Mesendoderm (in vitro differentiated cells): ENCODE measurements around the gene CTSW.
A peak's percentile ranks its signal among the peaks of the same experiment; 100 is the strongest.

Experiments used
- DNase-seq: peaks from one replicate; pipeline ENCODE4 v3.0.0; 2013
- H2AK5ac ChIP-seq: 2 replicates; pipeline ENCODE4 v1.6.1; 2013; ENCODE audit warnings: low read length, inconsistent platforms
- H2BK120ac ChIP-seq: 2 replicates; pipeline ENCODE4 v1.6.1; 2013; ENCODE audit warnings: low read depth, mild to moderate bottlenecking, low read length, moderate library complexity, mixed read lengths
- H2BK15ac ChIP-seq: replicated peaks from 2 replicates; pipeline ENCODE4 v1.6.1; 2013; ENCODE audit warnings: low read depth, mild to moderate bottlenecking, moderate library complexity
- H2BK5ac ChIP-seq: 2 replicates; pipeline ENCODE4 v1.6.1; 2013; ENCODE audit warnings: low read length, inconsistent platforms
- H3K18ac ChIP-seq: 2 replicates; pipeline ENCODE4 v1.6.1; 2013; ENCODE audit warnings: mild to moderate bottlenecking, low read length, mixed read lengths
- H3K23ac ChIP-seq: one replicate; pipeline ENCODE4 v1.6.1; 2013; ENCODE audit warnings: low read length
- H3K27ac ChIP-seq: 2 replicates; pipeline ENCODE4 v1.5.1; 2013; ENCODE audit warnings: low read depth, mild to moderate bottlenecking, inconsistent platforms, low read length, moderate library complexity
- H3K27me3 ChIP-seq: 2 replicates; pipeline ENCODE4 v1.6.1; 2013; ENCODE audit warnings: low read length, control low read depth, mild to moderate bottlenecking, inconsistent platforms; ENCODE audit not compliant: insufficient read depth, poor library complexity
- H3K36me3 ChIP-seq: 2 replicates; pipeline ENCODE4 v1.6.1; 2013; ENCODE audit warnings: low read length, inconsistent platforms; ENCODE audit not compliant: control insufficient read depth, insufficient read depth
- H3K4ac ChIP-seq: one replicate; pipeline ENCODE4 v1.6.1; 2013; ENCODE audit warnings: low read depth, mild to moderate bottlenecking, low read length, moderate library complexity
- H3K4me1 ChIP-seq: 2 replicates; pipeline ENCODE4 v1.6.1; 2013; ENCODE audit warnings: low read depth, low read length, inconsistent platforms; ENCODE audit not compliant: control insufficient read depth
- H3K4me2 ChIP-seq: 2 replicates; pipeline ENCODE4 v1.6.1; 2013; ENCODE audit warnings: low read length
- H3K4me3 ChIP-seq: 2 replicates; pipeline ENCODE4 v1.5.1; 2013; ENCODE audit warnings: mild to moderate bottlenecking, low read length
- H3K56ac ChIP-seq: one replicate; pipeline ENCODE4 v1.6.1; 2013; ENCODE audit warnings: low read length
- H3K79me1 ChIP-seq: 2 replicates; pipeline ENCODE4 v1.6.1; 2013; ENCODE audit warnings: low read length, inconsistent platforms
- H3K79me2 ChIP-seq: 2 replicates; pipeline ENCODE4 v1.6.1; 2013; ENCODE audit warnings: mild to moderate bottlenecking, low read length; ENCODE audit not compliant: control insufficient read depth, insufficient read depth
- H3K9ac ChIP-seq: 2 replicates; pipeline ENCODE4 v1.6.1; 2013; ENCODE audit warnings: low read length, inconsistent platforms
- H4K5ac ChIP-seq: one replicate; pipeline ENCODE4 v1.6.1; 2013; ENCODE audit warnings: low read length
- H4K8ac ChIP-seq: one replicate; pipeline ENCODE4 v1.6.1; 2013; ENCODE audit warnings: low read depth, mild to moderate bottlenecking, control low read depth, low read length, moderate library complexity
- WGBS: extraction: QIAGEN DNeasy Blood & Tissue Kit; methylation state at CpG from one replicate; pipeline ENCODE4 v1.1.7; 2013; ENCODE audit warnings: low lambda C conversion rate, missing lambda C conversion rate; ENCODE audit not compliant: insufficient coverage; ENCODE audit errors: extremely low coverage; 5-methylcytosine and 5-hydroxymethylcytosine counted together

Gene CTSW

GRCh38 chr11:65912845-65913244, 33.2 kb downstream of the CTSW start:
- H3K18ac ChIP-seq = no peak overlapping the region
- peaks cover 3% of the 10 kb centered on the region for H3K79me2 ChIP-seq
- H4K5ac ChIP-seq = no peak overlapping the region
- H3K4me2 ChIP-seq = no peak overlapping the region
- DNase-seq = no peak
- H3K23ac ChIP-seq = no peak overlapping the region
- H3K27me3 ChIP-seq = no peaks in the 10 kb centered on the region
- H2BK15ac ChIP-seq = no peak overlapping the region
- H3K4ac ChIP-seq = no peak overlapping the region
- H3K36me3 ChIP-seq = no peaks in the 10 kb centered on the region
- no peak overlapping the region for H2BK120ac ChIP-seq
- peaks cover 2% of the 10 kb centered on the region for H3K4me1 ChIP-seq
- H3K79me1 ChIP-seq = peaks cover 7% of the 10 kb centered on the region
- H2BK5ac ChIP-seq = no peak overlapping the region
- H3K9ac ChIP-seq = no peak overlapping the region
- H3K27ac ChIP-seq = no peak overlapping the region
- no peak overlapping the region for H2AK5ac ChIP-seq
- no peak overlapping the region for H4K8ac ChIP-seq
- H3K56ac ChIP-seq = no peak overlapping the region
- no peak overlapping the region for H3K4me3 ChIP-seq
- no CpG with 5 or more reads among the region's 4 CpGs for WGBS

- Histone ChIP-seq H3K4me1 (peaks cover 5% of the 10 kb centered on the region), H3K36me3 (no peaks in the 10 kb centered on the region), H2BK120ac (no peak overlapping the region), H3K9ac (no peak overlapping the region), H4K5ac (no peak overlapping the region), H2BK15ac (no peak overlapping the region), H2AK5ac (peak overlapping the region; percentile 6), H3K4ac (no peak overlapping the region), H3K79me2 (peaks cover 8% of the 10 kb centered on the region), H3K27me3 (no peaks in the 10 kb centered on the region), H3K18ac (no peak overlapping the region), H2BK5ac (no peak overlapping the region), H3K4me2 (no peak overlapping the region), H3K79me1 (peaks cover 16% of the 10 kb centered on the region), H4K8ac (no peak overlapping the region), H3K23ac (no peak overlapping the region), H3K4me3 (no peak overlapping the region), H3K56ac (peak overlapping the region; percentile 71), H3K27ac (peak overlapping the region; percentile 21)
- WGBS = no CpG with 5 or more reads among the region's 10 CpGs
- no peak for DNase-seq
Observed at GRCh38 chr11:65915101-65915820, 35.6 kb downstream of the CTSW start.

- DNase-seq = peak; percentile 95
- H3K27me3 ChIP-seq = no peaks in the 10 kb centered on the region
- WGBS = no CpG with 5 or more reads among the region's 13 CpGs
- no peak overlapping the region for H4K5ac ChIP-seq
- H2BK120ac ChIP-seq = no peak overlapping the region
- peaks cover 5% of the 10 kb centered on the region for H3K4me1 ChIP-seq
- peak overlapping the region; percentile 44 for H3K9ac ChIP-seq
- H3K4ac ChIP-seq = no peak overlapping the region
- H3K36me3 ChIP-seq = no peaks in the 10 kb centered on the region
- H3K79me2 ChIP-seq = peaks cover 8% of the 10 kb centered on the region
- no peak overlapping the region for H2BK5ac ChIP-seq
- H3K56ac ChIP-seq = peak overlapping the region; percentile 65
- no peak overlapping the region for H3K18ac ChIP-seq
- peak overlapping the region; percentile 47 for H3K27ac ChIP-seq
- no peak overlapping the region for H3K4me2 ChIP-seq
- no peak overlapping the region for H3K4me3 ChIP-seq
- no peak overlapping the region for H3K23ac ChIP-seq
- no peak overlapping the region for H2BK15ac ChIP-seq
- H3K79me1 ChIP-seq = peaks cover 17% of the 10 kb centered on the region
- H4K8ac ChIP-seq = no peak overlapping the region
- no peak overlapping the region for H2AK5ac ChIP-seq
Observed at GRCh38 chr11:65915821-65916251, 36.2 kb downstream of the CTSW start.

GRCh38 chr11:65916391-65916790, 36.8 kb downstream of the CTSW start:
- H2AK5ac ChIP-seq = no peak overlapping the region
- no peak overlapping the region for H2BK5ac ChIP-seq
- H3K9ac ChIP-seq = no peak overlapping the region
- no peak for DNase-seq
- peaks cover 5% of the 10 kb centered on the region for H3K4me1 ChIP-seq
- H3K4me2 ChIP-seq = no peak overlapping the region
- H3K4me3 ChIP-seq = no peak overlapping the region
- H3K56ac ChIP-seq = no peak overlapping the region
- no peak overlapping the region for H4K5ac ChIP-seq
- no peaks in the 10 kb centered on the region for H3K27me3 ChIP-seq
- H4K8ac ChIP-seq = no peak overlapping the region
- WGBS = no CpG with 5 or more reads among the region's 7 CpGs
- no peak overlapping the region for H3K27ac ChIP-seq
- peaks cover 8% of the 10 kb centered on the region for H3K79me2 ChIP-seq
- H2BK120ac ChIP-seq = no peak overlapping the region
- H3K23ac ChIP-seq = no peak overlapping the region
- H3K18ac ChIP-seq = no peak overlapping the region
- H3K79me1 ChIP-seq = peaks cover 17% of the 10 kb centered on the region
- H2BK15ac ChIP-seq = no peak overlapping the region
- H3K4ac ChIP-seq = no peak overlapping the region
- no peaks in the 10 kb centered on the region for H3K36me3 ChIP-seq

GRCh38 chr11:65917077-65917433, 37.4 kb downstream of the CTSW start:
- Histone ChIP-seq H2BK5ac (no peak overlapping the region), H3K79me1 (peaks cover 17% of the 10 kb centered on the region), H3K36me3 (no peaks in the 10 kb centered on the region), H3K56ac (peak overlapping the region; percentile 96), H4K5ac (no peak overlapping the region), H2BK15ac (no peak overlapping the region), H3K9ac (peak overlapping the region; percentile 21), H3K18ac (no peak overlapping the region), H3K79me2 (peaks cover 8% of the 10 kb centered on the region), H3K27me3 (no peaks in the 10 kb centered on the region), H3K4me2 (no peak overlapping the region), H4K8ac (no peak overlapping the region), H2BK120ac (no peak overlapping the region), H3K4me1 (peaks cover 3% of the 10 kb centered on the region), H3K23ac (no peak overlapping the region), H2AK5ac (no peak overlapping the region), H3K4me3 (no peak overlapping the region), H3K4ac (no peak overlapping the region), H3K27ac (no peak overlapping the region)
- no CpG with 5 or more reads among the region's 3 CpGs for WGBS
- no peak for DNase-seq
